Thymus (tissue), 11 donors: Measurements from ENCODE around the gene ATF3. TPM values are rescaled to one million over a fixed set of nuclear protein-coding genes. Genes with fewer than 3 reads are reported as not detected.

ENCODE experiments used
- DNase-seq, 9 donors: peaks; one replicate each; pipeline ENCODE4 v3.0.0-alpha.2; 2013; ENCODE audit warnings: low spot score in 9 of 9, low read depth in 6 of 9, missing footprints in 1 of 9
- H3K27ac ChIP-seq, 2 donors: one replicate each; pipeline ENCODE4 v1.5.1; 2013; ENCODE audit warnings: control low read depth in 1 of 2, low read depth in 1 of 2, low read length in 1 of 2, mild to moderate bottlenecking in 1 of 2, moderate library complexity in 1 of 2
- H3K27me3 ChIP-seq, 2 donors: one replicate each; pipeline ENCODE4 v1.5.1; 2013; ENCODE audit warnings: low read length in 1 of 2; ENCODE audit not compliant: control insufficient read depth in 2 of 2, insufficient read depth in 1 of 2
- H3K36me3 ChIP-seq, 2 donors: one replicate each; pipeline ENCODE4 v1.5.1; 2013; ENCODE audit warnings: low read length in 1 of 2, mild to moderate bottlenecking in 1 of 2, moderate library complexity in 1 of 2; ENCODE audit not compliant: control insufficient read depth in 2 of 2, insufficient read depth in 2 of 2
- H3K4me1 ChIP-seq, 2 donors: one replicate each; pipeline ENCODE4 v1.5.1; 2013; ENCODE audit warnings: low read length in 2 of 2; ENCODE audit not compliant: control insufficient read depth in 2 of 2, insufficient read depth in 2 of 2
- H3K4me3 ChIP-seq, 2 donors: one replicate each; pipeline ENCODE4 v1.5.1; 2013; ENCODE audit warnings: low read length in 2 of 2, control low read depth in 1 of 2, mild to moderate bottlenecking in 1 of 2
- H3K9me3 ChIP-seq, 2 donors: one replicate each; pipeline ENCODE4 v1.5.1; 2013; ENCODE audit warnings: low read length in 1 of 2, mild to moderate bottlenecking in 1 of 2; ENCODE audit not compliant: control insufficient read depth in 2 of 2, insufficient read depth in 1 of 2
- WGBS: extraction: QIAGEN DNeasy Blood & Tissue Kit; methylation state at CpG from one replicate; pipeline ENCODE4 v1.1.7; 2013; 5-methylcytosine and 5-hydroxymethylcytosine counted together
- polyA plus RNA-seq: library from polyadenylated mRNA; stranded (reverse); fragments of 200-250 nt; gene quantifications from one replicate; pipeline ENCODE4 v1.2.3, GENCODE V29; 2013
- total RNA-seq: library from RNA; stranded (reverse); fragments of 120-200 nt; gene quantifications from one replicate; pipeline ENCODE4 v1.2.4, GENCODE V29; 2013
- donor health status: healthy.

The ATF3 gene
- total and polyA plus RNA-seq, 2 donors: 4.4 to 34.6 TPM

- no peaks in the 10 kb centered on the region for H3K36me3 ChIP-seq
- peaks cover 3 to 8% of the 10 kb centered on the region in 2 donors for H3K4me1 ChIP-seq
- H3K9me3 ChIP-seq: no peaks in the 10 kb centered on the region
- 97% methylated on average over 19 of the region's 19 CpGs for WGBS
- no peaks in the 10 kb centered on the region for H3K27me3 ChIP-seq
- H3K4me3 ChIP-seq: no peak overlapping the region
- no peak overlapping the region for H3K27ac ChIP-seq
- no peak for DNase-seq
These were observed 38.0 kb downstream of the ATF3 start for GRCh38 chr1:212646588-212646987.

GRCh38 chr1:212647004-212647403 is 38.4 kb downstream of the ATF3 start:
- no peak overlapping the region for H3K4me3 ChIP-seq
- no peak overlapping the region for H3K27ac ChIP-seq
- 97% methylated on average over 11 of the region's 11 CpGs for WGBS
- no peaks in the 10 kb centered on the region for H3K9me3 ChIP-seq
- no peaks in the 10 kb centered on the region for H3K36me3 ChIP-seq
- DNase-seq: no peak
- no peaks in the 10 kb centered on the region for H3K27me3 ChIP-seq
- H3K4me1 ChIP-seq: peaks cover 3 to 8% of the 10 kb centered on the region in 2 donors

- Histone ChIP-seq H3K36me3 (no peaks in the 10 kb centered on the region), H3K9me3 (no peaks in the 10 kb centered on the region), H3K4me3 (no peak overlapping the region), H3K4me1 (peaks cover 3 to 8% of the 10 kb centered on the region in 2 donors), H3K27me3 (no peaks in the 10 kb centered on the region), H3K27ac (no peak overlapping the region)
- no peak for DNase-seq
- whole genome bisulfite sequencing: 96% methylated on average over 3 of the region's 3 CpGs
These were observed 39.9 kb downstream of the ATF3 start for GRCh38 chr1:212648431-212648830.

DNA sequence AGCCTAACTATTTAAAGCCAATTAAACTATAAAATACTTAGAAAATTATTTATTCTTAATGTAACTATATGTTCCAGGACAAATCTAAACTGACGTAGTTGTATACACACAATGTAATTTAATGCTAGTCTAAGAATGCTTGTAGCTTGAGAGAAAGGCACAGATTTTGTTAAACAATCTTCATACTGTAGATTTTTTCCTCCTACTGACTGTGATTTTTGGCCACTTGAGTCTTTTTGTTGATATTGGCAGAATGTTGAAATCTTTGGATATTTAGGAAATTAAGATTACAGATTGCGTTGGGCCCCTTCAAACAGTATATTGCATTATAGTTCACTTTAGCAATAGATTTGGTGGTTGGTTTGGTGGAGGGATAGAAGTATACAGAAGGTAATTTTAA is 40.5 kb downstream of the ATF3 start:
- H3K4me3 ChIP-seq: no peak overlapping the region
- peaks cover 2 to 6% of the 10 kb centered on the region in 2 donors for H3K4me1 ChIP-seq
- H3K27me3 ChIP-seq: no peaks in the 10 kb centered on the region
- WGBS: 97% methylated on average over 2 of the region's 2 CpGs
- H3K9me3 ChIP-seq: no peaks in the 10 kb centered on the region
- no peak overlapping the region for H3K27ac ChIP-seq
- no peak for DNase-seq
- no peaks in the 10 kb centered on the region for H3K36me3 ChIP-seq

GRCh38 chr1:212650228-212650627 is 41.7 kb downstream of the ATF3 start:
- Histone ChIP-seq H3K27me3 (no peaks in the 10 kb centered on the region), H3K9me3 (no peaks in the 10 kb centered on the region), H3K4me3 (no peak overlapping the region), H3K36me3 (no peaks in the 10 kb centered on the region), H3K27ac (no peak overlapping the region), H3K4me1 (no peaks in the 10 kb centered on the region)
- WGBS: 65% methylated on average over 3 of the region's 3 CpGs
- DNase-seq: no peak

DNA sequence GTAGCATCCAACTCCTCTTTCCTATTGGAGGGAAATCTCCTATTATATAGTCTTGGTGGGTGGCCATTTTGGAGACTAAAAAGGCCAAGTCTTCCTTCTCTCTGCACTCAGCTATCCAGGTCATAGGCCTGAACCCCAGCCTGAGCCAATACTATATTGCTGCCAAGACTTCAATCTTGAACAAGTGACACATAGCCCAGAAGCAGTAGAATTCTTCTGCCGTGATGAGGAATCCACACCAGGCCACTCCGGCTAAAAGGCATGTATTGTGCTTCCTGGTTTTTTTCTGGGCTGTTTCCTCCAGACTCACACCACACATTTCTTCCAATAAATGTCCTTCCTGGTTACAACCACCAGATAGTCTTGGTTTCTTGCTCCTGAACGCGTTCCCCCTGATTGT is 43.0 kb downstream of the ATF3 start:
- DNase-seq: no peak
- no peaks in the 10 kb centered on the region for H3K36me3 ChIP-seq
- no peaks in the 10 kb centered on the region for H3K27me3 ChIP-seq
- H3K4me1 ChIP-seq: no peaks in the 10 kb centered on the region
- H3K9me3 ChIP-seq: no peaks in the 10 kb centered on the region
- 98% methylated on average over 4 of the region's 4 CpGs for WGBS
- H3K27ac ChIP-seq: no peak overlapping the region
- no peak overlapping the region for H3K4me3 ChIP-seq

DNA sequence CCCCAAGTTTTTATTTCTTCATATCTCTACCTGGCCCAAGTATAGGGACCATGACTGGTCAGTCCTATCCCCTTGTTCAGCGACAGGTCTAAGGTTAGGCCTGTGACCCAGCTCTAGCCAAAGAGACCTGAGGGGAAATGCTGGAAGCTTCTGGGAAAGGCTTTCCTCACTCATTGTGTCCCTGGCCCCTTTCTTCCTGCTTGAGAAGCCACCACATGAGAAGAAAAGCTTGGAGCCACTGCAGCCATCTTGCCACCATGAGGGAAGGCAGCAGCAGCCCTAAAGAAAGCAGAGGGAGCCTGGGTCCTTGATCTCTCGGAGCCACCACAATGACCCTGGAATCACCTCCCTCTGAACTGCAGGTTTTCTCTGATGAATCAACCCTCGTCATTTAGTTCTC is 43.4 kb downstream of the ATF3 start:
- WGBS: 96% methylated on average over 3 of the region's 3 CpGs
- DNase-seq: no peak

GRCh38 chr1:212652609-212653008 is 44.0 kb downstream of the ATF3 start:
- Histone ChIP-seq H3K27me3 (no peaks in the 10 kb centered on the region), H3K4me1 (no peaks in the 10 kb centered on the region), H3K27ac (no peak overlapping the region), H3K4me3 (no peak overlapping the region), H3K9me3 (no peaks in the 10 kb centered on the region), H3K36me3 (no peaks in the 10 kb centered on the region)
- no peak for DNase-seq
- 95% methylated on average over 1 of the region's 1 CpG for WGBS

More for the DNA sequence above, 43.4 kb downstream of the ATF3 start:
- H3K9me3 ChIP-seq: no peaks in the 10 kb centered on the region
- H3K4me3 ChIP-seq: no peak overlapping the region
- H3K36me3 ChIP-seq: no peaks in the 10 kb centered on the region
- no peak overlapping the region for H3K27ac ChIP-seq
- no peaks in the 10 kb centered on the region for H3K27me3 ChIP-seq
- H3K4me1 ChIP-seq: no peaks in the 10 kb centered on the region

GRCh38 chr1:212655668-212656440 is 47.3 kb downstream of the ATF3 start:
- no peak for DNase-seq
- Histone ChIP-seq H3K27me3 (no peaks in the 10 kb centered on the region), H3K4me3 (no peak overlapping the region), H3K4me1 (peaks cover 0 to 5% of the 10 kb centered on the region in 2 donors), H3K27ac (no peak overlapping the region), H3K36me3 (no peaks in the 10 kb centered on the region), H3K9me3 (no peaks in the 10 kb centered on the region)
- WGBS: 79% methylated on average over 6 of the region's 6 CpGs
